GOT3 (cell line): ENCODE data around the gene TBC1D22A.
A peak's percentile ranks its signal among the peaks of the same experiment; 100 is the strongest.
"Not testable (repeated sequence)": the region's sequence is repeated elsewhere in the genome, so short reads cannot be mapped to it uniquely, and the experiment has no call there.

Experiments
- DNase-seq: peaks from one replicate; lab custom pipeline; 2025; ENCODE audit warnings: mixed read lengths; lab: John Stamatoyannopoulos, UW

The TBC1D22A gene, protein sequence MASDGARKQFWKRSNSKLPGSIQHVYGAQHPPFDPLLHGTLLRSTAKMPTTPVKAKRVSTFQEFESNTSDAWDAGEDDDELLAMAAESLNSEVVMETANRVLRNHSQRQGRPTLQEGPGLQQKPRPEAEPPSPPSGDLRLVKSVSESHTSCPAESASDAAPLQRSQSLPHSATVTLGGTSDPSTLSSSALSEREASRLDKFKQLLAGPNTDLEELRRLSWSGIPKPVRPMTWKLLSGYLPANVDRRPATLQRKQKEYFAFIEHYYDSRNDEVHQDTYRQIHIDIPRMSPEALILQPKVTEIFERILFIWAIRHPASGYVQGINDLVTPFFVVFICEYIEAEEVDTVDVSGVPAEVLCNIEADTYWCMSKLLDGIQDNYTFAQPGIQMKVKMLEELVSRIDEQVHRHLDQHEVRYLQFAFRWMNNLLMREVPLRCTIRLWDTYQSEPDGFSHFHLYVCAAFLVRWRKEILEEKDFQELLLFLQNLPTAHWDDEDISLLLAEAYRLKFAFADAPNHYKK

GRCh38 chr22:46762238-46763050 is at the start of gene TBC1D22A:
Gene TBC1D22A (plus strand): TSS chr22:46762650. CDS start chr22:46762787, 137 bp downstream.
- DNase-seq: peak; percentile 77

- no peak for DNase-seq
Observed at GRCh38 chr22:46714550-46714949, 47.9 kb upstream of the TBC1D22A start.

DNA sequence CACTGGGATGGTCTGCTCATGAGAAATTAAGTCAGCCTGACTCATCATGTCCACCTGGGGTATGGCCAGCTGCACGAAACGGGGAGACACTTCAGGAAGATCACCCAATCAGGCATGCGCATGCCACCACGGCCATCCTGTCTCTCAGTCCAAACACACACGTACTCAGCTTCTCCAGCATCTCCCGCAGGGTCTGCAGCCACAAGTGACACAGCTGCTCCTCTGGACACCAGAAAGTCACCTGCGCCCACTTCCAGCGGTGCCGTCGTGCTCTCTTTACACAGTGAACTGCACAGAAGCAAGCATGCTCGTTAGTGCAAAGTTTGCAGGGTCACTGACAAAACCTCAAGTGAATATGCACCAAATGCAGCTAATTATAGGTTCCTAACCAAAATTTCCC is 42.5 kb upstream of the TBC1D22A start:
- DNase-seq: no peak

- no peak for DNase-seq
Observed at GRCh38 chr22:46721501-46722085, 40.9 kb upstream of the TBC1D22A start.

DNA sequence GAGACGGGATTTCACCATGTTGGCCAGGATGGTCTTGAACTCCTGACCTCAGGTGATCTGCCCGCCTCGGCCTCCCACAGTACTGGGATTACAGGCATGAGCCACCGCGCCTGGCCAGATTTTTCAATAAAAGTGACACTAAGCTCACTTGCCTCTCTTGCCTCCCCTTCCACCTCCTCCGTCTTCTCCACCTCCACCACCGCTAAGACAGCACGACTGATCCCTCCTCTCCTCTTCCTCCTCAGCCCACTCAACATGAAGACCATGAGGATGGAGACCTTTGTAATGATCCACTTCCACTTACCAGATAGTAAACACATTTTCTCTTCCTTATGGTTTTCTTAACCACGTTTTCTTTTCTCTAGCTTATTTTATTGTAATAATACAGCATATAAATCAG is 38.6 kb upstream of the TBC1D22A start:
- DNase-seq: no peak

- DNase-seq: no peak
Observed at GRCh38 chr22:46725096-46725495, 37.4 kb upstream of the TBC1D22A start.

DNA sequence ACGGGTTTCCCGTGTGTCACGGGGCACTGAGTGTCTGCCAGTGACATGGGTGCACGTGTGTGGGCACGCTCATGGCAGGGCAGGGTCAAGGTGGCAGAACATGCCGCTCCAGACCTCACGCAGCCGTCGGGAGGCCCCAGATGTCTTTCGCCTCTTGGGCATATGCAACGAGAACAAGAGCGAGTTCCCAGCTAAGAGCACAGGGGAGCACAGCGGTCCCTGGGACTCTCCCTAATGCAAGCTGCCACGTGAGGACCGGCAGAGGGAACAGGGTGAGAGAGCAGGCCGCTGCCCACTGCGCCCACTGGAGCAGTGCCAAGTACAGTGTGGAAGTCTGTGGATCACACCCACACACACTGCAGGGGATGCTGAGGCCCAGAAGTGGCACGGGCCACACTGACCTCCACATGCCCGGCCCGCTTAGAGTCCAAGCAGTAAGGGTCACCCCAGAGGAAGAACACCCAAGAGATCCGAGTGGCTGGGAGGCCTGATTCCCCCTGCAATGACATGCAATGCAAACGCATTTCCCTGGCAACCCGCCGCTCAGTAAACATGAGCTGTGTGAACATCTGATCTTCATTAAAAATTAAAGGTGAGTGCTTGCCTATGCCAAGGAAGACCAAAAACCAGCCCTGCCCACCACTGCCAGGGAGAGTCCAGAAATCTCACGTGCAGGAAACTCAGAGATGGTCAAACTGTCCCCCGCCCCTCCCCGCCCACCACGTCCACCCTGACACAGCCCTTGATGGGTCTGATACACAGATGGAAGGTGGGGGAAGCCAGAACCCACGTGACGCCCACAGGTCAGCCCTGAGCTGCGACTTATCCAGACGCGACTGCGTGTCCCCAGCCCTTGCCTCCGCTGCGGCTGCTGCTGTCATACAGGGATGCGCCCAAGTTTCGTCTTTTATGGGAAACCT is 36.1 kb upstream of the TBC1D22A start:
- DNase-seq: no peak

GRCh38 chr22:46726986-46727317 is 35.5 kb upstream of the TBC1D22A start:
- no peak for DNase-seq

DNA sequence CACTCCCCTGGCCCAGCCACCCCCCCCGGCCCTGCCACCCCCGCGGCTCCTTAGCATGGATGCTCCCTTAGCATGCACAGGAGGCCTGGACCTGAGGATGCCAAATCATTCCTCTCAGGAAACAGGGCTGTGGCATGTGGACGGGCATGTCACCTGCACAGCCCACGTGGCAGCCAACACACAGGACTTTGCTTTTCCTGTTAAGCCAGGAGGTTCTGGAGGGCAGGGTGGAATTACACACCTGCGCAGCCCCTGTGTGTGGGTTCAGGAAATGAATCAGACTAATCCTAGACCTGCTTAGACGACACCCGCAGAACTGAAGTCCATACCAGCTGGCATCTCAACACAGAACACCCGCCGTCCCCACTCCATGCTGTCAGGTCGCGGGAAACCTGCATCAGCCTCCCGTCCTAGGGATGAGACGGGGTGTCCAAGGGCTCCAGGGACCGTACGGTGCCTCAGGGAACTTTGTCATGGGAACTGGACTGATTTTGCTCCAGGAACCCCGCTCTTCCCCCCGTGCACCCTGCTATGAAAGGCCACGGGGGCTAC is 34.6 kb upstream of the TBC1D22A start:
- no peak for DNase-seq

DNA sequence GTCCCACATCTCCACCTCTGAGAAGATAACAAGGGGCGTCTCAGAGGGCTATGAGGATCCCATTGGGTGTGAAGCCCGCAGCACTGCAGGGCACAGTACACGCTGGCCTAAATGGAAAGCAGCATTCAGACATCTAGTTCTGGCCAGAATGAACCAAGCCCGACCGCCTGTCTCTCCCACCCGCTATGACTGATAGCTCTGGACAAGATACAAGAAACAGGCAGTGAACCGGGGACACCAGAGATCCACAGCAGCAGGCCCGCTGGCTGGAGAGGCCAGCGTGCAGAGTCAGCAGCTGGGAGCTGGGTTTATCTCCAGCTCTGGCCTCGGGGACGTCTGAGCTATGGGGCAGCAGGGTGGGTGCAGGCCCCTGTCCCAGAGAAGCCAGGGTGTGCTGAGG is 34.0 kb upstream of the TBC1D22A start:
- DNase-seq: no peak

- no peak for DNase-seq
Observed at GRCh38 chr22:46730568-46731245, 31.7 kb upstream of the TBC1D22A start.

GRCh38 chr22:46731246-46732040 is 31.0 kb upstream of the TBC1D22A start:
- no peak for DNase-seq

GRCh38 chr22:46732041-46732379 is 30.4 kb upstream of the TBC1D22A start:
- no peak for DNase-seq

- no peak for DNase-seq
Observed at GRCh38 chr22:46732513-46732912, 29.9 kb upstream of the TBC1D22A start.

- not testable (repeated sequence) for DNase-seq
Observed at GRCh38 chr22:46734213-46734722, 28.2 kb upstream of the TBC1D22A start.

DNA sequence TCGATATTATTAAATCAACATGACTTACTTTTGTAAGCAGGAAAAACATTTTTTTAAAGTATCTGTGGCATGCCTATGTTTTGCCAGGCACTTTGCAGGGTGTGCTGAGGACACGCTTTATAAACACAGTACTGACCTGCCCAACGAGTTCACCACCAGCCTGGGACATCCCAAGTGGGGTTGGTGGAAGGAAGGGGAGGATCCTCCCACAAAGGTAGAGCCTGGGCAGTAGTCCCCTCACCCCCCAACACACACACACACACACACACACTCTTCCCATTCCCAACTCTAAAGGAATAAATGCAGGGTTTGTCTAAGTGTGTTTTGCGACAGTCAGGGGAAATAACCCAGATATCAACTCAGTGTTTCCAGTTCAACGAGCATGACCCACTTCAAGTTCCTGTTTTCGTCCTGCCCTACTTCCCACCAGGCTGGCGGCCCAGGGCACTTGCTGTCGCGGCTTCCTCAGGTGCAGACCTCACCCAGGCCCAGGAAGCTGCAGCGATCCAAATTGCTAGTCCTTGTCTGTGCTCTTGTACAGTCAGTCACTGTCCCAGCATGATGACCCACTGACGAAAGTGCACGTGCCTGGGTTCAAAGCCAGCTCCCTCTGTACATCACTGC is 27.5 kb upstream of the TBC1D22A start:
- no peak for DNase-seq

- no peak for DNase-seq
Observed at GRCh38 chr22:46735747-46736608, 26.5 kb upstream of the TBC1D22A start.

GRCh38 chr22:46736705-46737104 is 25.7 kb upstream of the TBC1D22A start:
- DNase-seq: no peak
